H1 (cell line): ENCODE results near the gene ARL3. TPM values are rescaled to one million over a fixed set of nuclear protein-coding genes. Genes with fewer than 3 reads are reported as not detected.

Experiments used
- CTCF ChIA-PET: fragments of 300-600 bp; sonication (Branson Sonifier 250); formaldehyde crosslinking; loops from one replicate; lab custom pipeline; 2021; ENCODE audit not compliant: partially characterized antibody; lab: Charles Lee
- POLR2A ChIA-PET: fragments of 300-600 bp; sonication (Branson Sonifier 250); formaldehyde crosslinking; loops from one replicate; lab custom pipeline; 2021; ENCODE audit warnings: inconsistent platforms; ENCODE audit not compliant: partially characterized antibody; lab: Charles Lee
- DNase-seq, 2 experiments: peaks; one replicate each; pipeline versions ENCODE4 v3.0.0 to v3.0.0-alpha.2; 2010 to 2022; ENCODE audit warnings: low spot score in 2 of 2, low read depth in 1 of 2, mixed read lengths in 1 of 2
- FAIRE-seq: peaks from 2 replicates; lab custom pipeline; 2011; peaks lifted over from hg19 to GRCh38; lab: Jason Lieb, UNC
- H2AFZ ChIP-seq: 2 replicates; pipeline ENCODE4 v1.8.1; 2012; ENCODE audit warnings: low read length, inconsistent platforms
- H2AK5ac ChIP-seq: 2 replicates; pipeline ENCODE4 v1.6.1; 2013; ENCODE audit warnings: low read depth, low read length
- H2BK120ac ChIP-seq: replicated peaks from 2 replicates; pipeline ENCODE3; 2013; ENCODE audit warnings: low read depth, low read length, inconsistent platforms
- H2BK12ac ChIP-seq: 2 replicates; pipeline ENCODE4 v1.6.1; 2013; ENCODE audit warnings: low read depth, low read length
- H2BK15ac ChIP-seq: 2 replicates; pipeline ENCODE4 v1.6.1; 2013; ENCODE audit warnings: low read length
- H2BK20ac ChIP-seq: 2 replicates; pipeline ENCODE4 v1.6.1; 2013; ENCODE audit warnings: low read length
- H2BK5ac ChIP-seq: 2 replicates; pipeline ENCODE4 v1.6.1; 2013; ENCODE audit warnings: low read depth, low read length
- H3K14ac ChIP-seq: 2 replicates; pipeline ENCODE4 v1.6.1; 2013; ENCODE audit warnings: inconsistent platforms; ENCODE audit not compliant: insufficient read length
- H3K18ac ChIP-seq: 2 replicates; pipeline ENCODE4 v1.6.1; 2013; ENCODE audit warnings: low read length; ENCODE audit errors: extremely low read depth
- H3K23ac ChIP-seq: 2 replicates; pipeline ENCODE4 v1.6.1; 2013; ENCODE audit warnings: inconsistent platforms; ENCODE audit not compliant: insufficient read length
- H3K23me2 ChIP-seq: 2 replicates; pipeline ENCODE4 v1.6.1; 2013; ENCODE audit warnings: low read depth, low read length
- H3K27ac ChIP-seq: 2 replicates; pipeline ENCODE4 v1.6.1; 2011; ENCODE audit warnings: low read depth, low read length, inconsistent platforms
- H3K27me3 ChIP-seq, 4 experiments: replicated peaks in 1 of 4; 1 replicate in 1 of 4; 2 replicates in 3 of 4; pipeline versions ENCODE4 v1.6.1 to v1.8.1; 2011 to 2013; ENCODE audit warnings: low read length in 3 of 4, mild to moderate bottlenecking in 3 of 4, inconsistent platforms in 2 of 4, mixed read lengths in 2 of 4, moderate library complexity in 1 of 4; ENCODE audit not compliant: control insufficient read depth in 3 of 4, insufficient read depth in 3 of 4; ENCODE audit errors: extremely low read depth in 1 of 4
- H3K36me3 ChIP-seq, 4 experiments: 2 replicates each; pipeline versions ENCODE4 v1.6.1 to v1.8.1; 2011 to 2013; ENCODE audit warnings: mild to moderate bottlenecking in 4 of 4, low read length in 3 of 4, moderate library complexity in 2 of 4, control low read depth in 1 of 4, inconsistent platforms in 1 of 4; ENCODE audit not compliant: insufficient read depth in 4 of 4, control insufficient read depth in 2 of 4
- H3K4ac ChIP-seq: replicated peaks from 2 replicates; pipeline ENCODE3; 2013; ENCODE audit warnings: low read length, low read depth, mixed read lengths, inconsistent platforms; ENCODE audit not compliant: insufficient read length
- H3K4me1 ChIP-seq, 4 experiments: replicated peaks in 1 of 4; 1 replicate in 1 of 4; 2 replicates in 3 of 4; pipeline versions ENCODE4 v1.6.1 to v1.8.1; 2011 to 2013; ENCODE audit warnings: low read length in 3 of 4, inconsistent platforms in 2 of 4, mixed read lengths in 1 of 4; ENCODE audit not compliant: insufficient read depth in 4 of 4, control insufficient read depth in 3 of 4
- H3K4me2 ChIP-seq, 2 experiments: 2 replicates each; pipeline versions ENCODE4 v1.6.1 to v1.8.1; 2011 to 2013; ENCODE audit warnings: low read depth in 2 of 2, low read length in 2 of 2, control low read depth in 1 of 2, inconsistent platforms in 1 of 2, mild to moderate bottlenecking in 1 of 2; ENCODE audit not compliant: insufficient read depth in 1 of 2
- H3K4me3 ChIP-seq, 4 experiments: fragments of 200-600, 300-600 bp in 1 of 4; sonication (generic), shearing (Covaris generic), sonication (Bioruptor Twin) in 1 of 4; 2 replicates each; pipeline versions ENCODE4 v1.5.1 to v1.8.1; 2011 to 2016; ENCODE audit warnings: low read length in 4 of 4, low read depth in 3 of 4, control low read depth in 2 of 4, inconsistent platforms in 2 of 4, mild to moderate bottlenecking in 2 of 4, mixed read lengths in 1 of 4, moderate library complexity in 1 of 4; ENCODE audit not compliant: insufficient read depth in 2 of 4; ENCODE audit errors: extremely low read depth in 1 of 4
- H3K56ac ChIP-seq: replicated peaks from 2 replicates; pipeline ENCODE3; 2013; ENCODE audit warnings: low read depth, mild to moderate bottlenecking, mixed read lengths, low read length, inconsistent platforms; ENCODE audit not compliant: insufficient read length
- H3K79me1 ChIP-seq: 2 replicates; pipeline ENCODE4 v1.6.1; 2013; ENCODE audit warnings: low read depth, low read length, control low read depth
- H3K79me2 ChIP-seq, 2 experiments: 2 replicates each; pipeline versions ENCODE4 v1.6.1 to v1.8.1; 2012 to 2013; ENCODE audit warnings: low read length in 2 of 2, mild to moderate bottlenecking in 2 of 2, inconsistent platforms in 1 of 2; ENCODE audit not compliant: insufficient read depth in 2 of 2, control insufficient read depth in 1 of 2
- H3K9ac ChIP-seq, 4 experiments: replicated peaks in 1 of 4; 1 replicate in 1 of 4; 2 replicates in 3 of 4; pipeline versions ENCODE4 v1.6.1 to v1.8.1; 2011 to 2013; ENCODE audit warnings: low read depth in 3 of 4, low read length in 3 of 4, control low read depth in 2 of 4, mild to moderate bottlenecking in 2 of 4, moderate library complexity in 2 of 4, inconsistent platforms in 1 of 4; ENCODE audit errors: extremely low read depth in 1 of 4
- H3K9me3 ChIP-seq, 2 experiments: 2 replicates each; pipeline versions ENCODE4 v1.6.1 to v1.8.1; 2012 to 2013; ENCODE audit warnings: mild to moderate bottlenecking in 2 of 2, moderate library complexity in 2 of 2, control low read depth in 1 of 2, inconsistent platforms in 1 of 2, low read depth in 1 of 2, low read length in 1 of 2, mixed read lengths in 1 of 2; ENCODE audit not compliant: insufficient read depth in 2 of 2
- H4K20me1 ChIP-seq, 2 experiments: replicated peaks in 1 of 2; 2 replicates each; pipeline versions ENCODE3 to v1.8.1; 2011 to 2013; ENCODE audit warnings: inconsistent platforms in 2 of 2, low read length in 2 of 2, mild to moderate bottlenecking in 1 of 2; ENCODE audit not compliant: insufficient read depth in 2 of 2, control insufficient read depth in 1 of 2
- H4K5ac ChIP-seq: 2 replicates; pipeline ENCODE4 v1.6.1; 2013; ENCODE audit warnings: low read length, low read depth, mixed read lengths, inconsistent platforms; ENCODE audit not compliant: insufficient read length
- H4K8ac ChIP-seq: 2 replicates; pipeline ENCODE4 v1.8.0; 2013; ENCODE audit warnings: mild to moderate bottlenecking, moderate library complexity, low read length, inconsistent platforms; ENCODE audit not compliant: insufficient read depth; ENCODE audit errors: extremely low read depth
- H4K91ac ChIP-seq: replicated peaks from 2 replicates; pipeline ENCODE3; 2013; ENCODE audit warnings: low read length, mixed read lengths, inconsistent platforms; ENCODE audit not compliant: insufficient read length
- CREB1 ChIP-seq: IDR thresholded peaks from 2 replicates; pipeline ENCODE4 v1.6.1; 2012; ENCODE audit warnings: inconsistent platforms
- E2F6 ChIP-seq: IDR thresholded peaks from 2 replicates; pipeline ENCODE4 v1.6.1; 2012; ENCODE audit warnings: inconsistent platforms
- EGR1 ChIP-seq: IDR thresholded peaks from 2 replicates; pipeline ENCODE4 v1.6.1; 2011; ENCODE audit warnings: low read depth, low read length, borderline replicate concordance
- EP300 ChIP-seq, 2 experiments: IDR thresholded peaks; 1 replicate in 1 of 2; 2 replicates in 1 of 2; pipeline ENCODE4 v1.6.1; 2011 to 2012; ENCODE audit warnings: low read depth in 2 of 2, low read length in 2 of 2, mild to moderate bottlenecking in 2 of 2, borderline replicate concordance in 1 of 2, inconsistent platforms in 1 of 2, moderate library complexity in 1 of 2
- GTF2F1 ChIP-seq: IDR thresholded peaks from 2 replicates; pipeline ENCODE4 v1.6.1; 2012; ENCODE audit warnings: low read depth, low read length, improper control_type of control experiment, borderline replicate concordance
- HDAC6 ChIP-seq: IDR thresholded peaks from one replicate; pipeline ENCODE4 v1.7.1; 2012; ENCODE audit warnings: low read depth, mild to moderate bottlenecking, inconsistent platforms, low read length, moderate library complexity
- JUN ChIP-seq: IDR thresholded peaks from 2 replicates; pipeline ENCODE4 v1.6.1; 2011; ENCODE audit warnings: low read depth, mild to moderate bottlenecking, improper control_type of control experiment, low read length
- NRF1 ChIP-seq: IDR thresholded peaks from 2 replicates; pipeline ENCODE4 v1.6.1; 2011; ENCODE audit warnings: mild to moderate bottlenecking, low read depth, low read length, improper control_type of control experiment
- RBBP5 ChIP-seq: IDR thresholded peaks from 2 replicates; pipeline ENCODE4 v1.7.1; 2012; ENCODE audit warnings: low read depth, mild to moderate bottlenecking, inconsistent platforms, low read length, moderate library complexity, borderline replicate concordance
- SP4 ChIP-seq: IDR thresholded peaks from 2 replicates; pipeline ENCODE4 v1.6.1; 2012; ENCODE audit warnings: low read length, inconsistent platforms
- SUZ12 ChIP-seq: fragments of 200-600 bp; sonication (generic); IDR thresholded peaks from 2 replicates; pipeline ENCODE4 v1.6.1; 2012; ENCODE audit warnings: mild to moderate bottlenecking, inconsistent platforms, low read length, moderate library complexity, mixed read lengths
- TCF12 ChIP-seq: IDR thresholded peaks from 2 replicates; pipeline ENCODE4 v1.6.1; 2011; ENCODE audit warnings: low read depth, mild to moderate bottlenecking, low read length
- USF2 ChIP-seq: IDR thresholded peaks from 2 replicates; pipeline ENCODE4 v1.6.1; 2011; ENCODE audit warnings: low read length, improper control_type of control experiment
- WGBS, 2 experiments: shearing (Covaris generic) in 1 of 2; methylation state at CpG; one replicate each; pipeline versions ENCODE4 v1.1.6 to v1.1.7; 2013 to 2015; ENCODE audit warnings: low lambda C conversion rate in 2 of 2, mixed read lengths in 2 of 2, inconsistent platforms in 1 of 2, low coverage in 1 of 2, missing lambda C conversion rate in 1 of 2; ENCODE audit not compliant: insufficient replicate concordance in 2 of 2, insufficient coverage in 1 of 2, insufficient read length in 1 of 2; ENCODE audit errors: extremely low coverage in 1 of 2, missing lambda C conversion rate in 1 of 2; 5-methylcytosine and 5-hydroxymethylcytosine counted together
- polyA plus RNA-seq, 7 experiments: library from polyadenylated mRNA; depleted of rRNA in 3 of 7; stranded (reverse) in 5 of 7; unstranded in 2 of 7; fragments of >200 nt in 5 of 7; fragments of 200-250 nt in 2 of 7; gene quantifications; 1 replicate in 5 of 7; 2 replicates in 1 of 7; 4 replicates in 1 of 7; pipeline versions ENCODE4 v1.2.1 to v1.2.3, GENCODE V29; 2011 to 2013; ENCODE audit warnings: missing spikeins in 2 of 7, mixed read lengths in 2 of 7
- total RNA-seq: library from RNA; stranded (reverse); fragmentation: NEBNext Ultra II Directional; extraction: Animal tissue kit (Norgen Biotek cat#: 25700); gene quantifications from 2 replicates; pipeline ENCODE4 v1.2.1, GENCODE V29; 2021

Gene ARL3
- total and polyA plus RNA-seq, 2 of the 8 experiments (the other 6 are each of a cell fraction or from before 2014, with no cell fraction given), result 8.8 to 16.2 TPM

GRCh38 chr10:102696736-102697135, 17.5 kb downstream of the ARL3 start:
- POLR2A ChIA-PET, result no interaction called here
- Histone ChIP-seq H3K14ac (no peak overlapping the region), H4K20me1 (no peaks in the 10 kb centered on the region), H3K79me2 (no peaks in the 10 kb centered on the region), H2BK5ac (no peak overlapping the region), H3K79me1 (peaks cover 2% of the 10 kb centered on the region; the same call in 1 of the 2 replicates), H3K4me1 (no peaks in the 10 kb centered on the region), H2BK15ac (no peak overlapping the region), H3K4ac (no peak overlapping the region), H4K91ac (no peak overlapping the region), H2AFZ (no peak overlapping the region), H2AK5ac (no peak overlapping the region), H4K8ac (no peak overlapping the region), H3K4me3 (no peak overlapping the region), H2BK120ac (no peak overlapping the region), H3K56ac (no peak overlapping the region), H3K9ac (no peak overlapping the region), H3K27me3 (no peaks in the 10 kb centered on the region), H3K23ac (no peak overlapping the region), H2BK12ac (no peak overlapping the region), H3K18ac (no peak overlapping the region), H4K5ac (no peak overlapping the region), H3K4me2 (no peak overlapping the region), H3K9me3 (no peaks in the 10 kb centered on the region), H2BK20ac (no peak overlapping the region), H3K23me2 (no peaks in the 10 kb centered on the region), H3K36me3 (peaks cover 0 to 16% (median 11%) of the 10 kb centered on the region in 4 experiments; a peak in 5 of 8 replicates), H3K27ac (no peak overlapping the region)
- DNase-seq, result no peak
- CTCF ChIA-PET, result interaction anchor here (1.0 to 1.9 kb wide), 2 partner anchors 15 to 81 kb away, joined by 4 read pairs; no protein-coding TSS in a partner anchor
- TF ChIP-seq CREB1, result no peak
- TF ChIP-seq EGR1, result no peak
- no peak for TF ChIP-seq USF2
- TF ChIP-seq SUZ12, result no peak
- no peak for TF ChIP-seq EP300 (IDR thresholded peaks at IDR 0.05; ENCODE audit: borderline replicate concordance in 1 of 2, low read depth in 2 of 2, low read length in 2 of 2)
- TF ChIP-seq JUN, result no peak
- TF ChIP-seq SP4, result no peak
- no peak for TF ChIP-seq RBBP5
- TF ChIP-seq E2F6, result no peak
- no peak for TF ChIP-seq GTF2F1
- no peak for TF ChIP-seq NRF1
- TF ChIP-seq TCF12, result no peak
- no peak for TF ChIP-seq HDAC6
- 94% methylated on average over 3 of the region's 3 CpGs; no CpG with 5 or more reads in 1 of the 2 experiments for WGBS, 2 experiments
- FAIRE-seq, result no peak
